IMR-90 (cell line): Measurements from ENCODE around the gene ANKRD55. TPM values are rescaled to one million over a fixed set of nuclear protein-coding genes. Genes with fewer than 3 reads are reported as not detected.

Experiments
- ATAC-seq: fragments of 200-7000 bp; cut with Tn5 transposase; 2 replicates; pipeline ENCODE4 v1.9.1; 2020; ENCODE audit warnings: low read depth, mild to moderate bottlenecking, moderate library complexity
- BruUV-seq: library from RNA; stranded (reverse); fragments of 400-500 nt; replicated peaks from 2 replicates; lab custom pipeline; 2021; lab: Mats Ljungman, UMichigan
- CTCF ChIA-PET: fragments of 300-600 bp; formaldehyde crosslinking; extraction: SDS; loops from one replicate; lab custom pipeline; 2021; ENCODE audit warnings: antibody characterized with exemption; lab: Yijun Ruan, JAX
- POLR2A ChIA-PET: fragments of 300-600 bp; sonication (Branson Sonifier 250); formaldehyde crosslinking; loops from one replicate; lab custom pipeline; 2022; ENCODE audit warnings: antibody characterized with exemption; ENCODE audit not compliant: unreplicated experiment; lab: Charles Lee
- DNase-seq: peaks from one replicate; pipeline ENCODE4 v3.0.0; 2013
- H2AFZ ChIP-seq: replicated peaks from 2 replicates; pipeline ENCODE3; 2013; ENCODE audit warnings: low read length, mild to moderate bottlenecking; ENCODE audit not compliant: poor library complexity
- H2AK5ac ChIP-seq: 2 replicates; pipeline ENCODE4 v1.6.1; 2013; ENCODE audit warnings: low read depth, low read length, inconsistent platforms
- H2AK9ac ChIP-seq: replicated peaks from 2 replicates; pipeline ENCODE3; 2013; ENCODE audit warnings: mild to moderate bottlenecking, low read depth, low read length, moderate library complexity; ENCODE audit not compliant: poor library complexity
- H2BK120ac ChIP-seq: 2 replicates; pipeline ENCODE4 v1.6.1; 2013; ENCODE audit warnings: low read depth, low read length, inconsistent platforms
- H2BK15ac ChIP-seq: 3 replicates; pipeline ENCODE4 v1.6.1; 2013; ENCODE audit warnings: low read depth, low read length, inconsistent platforms
- H2BK20ac ChIP-seq: 2 replicates; pipeline ENCODE4 v1.6.1; 2013; ENCODE audit warnings: low read depth, mild to moderate bottlenecking, inconsistent platforms, low read length, moderate library complexity
- H2BK5ac ChIP-seq: 2 replicates; pipeline ENCODE4 v1.6.1; 2013; ENCODE audit warnings: mild to moderate bottlenecking, low read depth, low read length, inconsistent platforms; ENCODE audit not compliant: poor library complexity, severe bottlenecking
- H3K14ac ChIP-seq: replicated peaks from 2 replicates; pipeline ENCODE4 v1.6.1; 2013; ENCODE audit warnings: low read depth, low read length, inconsistent platforms
- H3K18ac ChIP-seq: 2 replicates; pipeline ENCODE4 v1.6.1; 2013; ENCODE audit warnings: low read depth, low read length, control low read depth
- H3K23ac ChIP-seq: 2 replicates; pipeline ENCODE4 v1.6.1; 2013; ENCODE audit warnings: low read depth, low read length, inconsistent platforms
- H3K27ac ChIP-seq: 2 replicates; pipeline ENCODE4 v1.5.1; 2013; ENCODE audit warnings: mild to moderate bottlenecking, control low read depth, low read length; ENCODE audit not compliant: insufficient read depth
- H3K27me3 ChIP-seq: 2 replicates; pipeline ENCODE4 v1.6.1; 2013; ENCODE audit warnings: low read length; ENCODE audit not compliant: control insufficient read depth, insufficient read depth
- H3K36me3 ChIP-seq: 2 replicates; pipeline ENCODE4 v1.6.1; 2013; ENCODE audit warnings: low read length, mixed read lengths; ENCODE audit not compliant: control insufficient read depth, insufficient read depth
- H3K4ac ChIP-seq: 2 replicates; pipeline ENCODE4 v1.6.1; 2013; ENCODE audit warnings: low read depth, low read length, inconsistent platforms
- H3K4me1 ChIP-seq: 2 replicates; pipeline ENCODE4 v1.6.1; 2013; ENCODE audit warnings: low read length, mixed read lengths; ENCODE audit not compliant: control insufficient read depth, insufficient read depth
- H3K4me2 ChIP-seq: 2 replicates; pipeline ENCODE4 v1.6.1; 2013; ENCODE audit warnings: low read depth, mild to moderate bottlenecking, control low read depth, low read length, moderate library complexity
- H3K4me3 ChIP-seq: 2 replicates; pipeline ENCODE4 v1.5.1; 2013; ENCODE audit warnings: low read depth, mild to moderate bottlenecking, control low read depth, low read length, moderate library complexity; ENCODE audit not compliant: insufficient read depth
- H3K56ac ChIP-seq: 2 replicates; pipeline ENCODE4 v1.6.1; 2013; ENCODE audit warnings: low read length, inconsistent platforms; ENCODE audit not compliant: insufficient read depth; ENCODE audit errors: extremely low read depth
- H3K79me1 ChIP-seq, 2 experiments: 2 replicates each; pipeline ENCODE4 v1.6.1; 2013; ENCODE audit warnings: low read length in 2 of 2, inconsistent platforms in 1 of 2, low read depth in 1 of 2
- H3K9ac ChIP-seq: 2 replicates; pipeline ENCODE4 v1.6.1; 2013; ENCODE audit warnings: low read depth, low read length, control low read depth
- H3K9me1 ChIP-seq: 2 replicates; pipeline ENCODE4 v1.6.1; 2013; ENCODE audit warnings: low read length, inconsistent platforms; ENCODE audit not compliant: insufficient read depth
- H3K9me3 ChIP-seq: 2 replicates; pipeline ENCODE4 v1.6.1; 2013; ENCODE audit warnings: low read length; ENCODE audit not compliant: control insufficient read depth, insufficient read depth
- H4K20me1 ChIP-seq: 2 replicates; pipeline ENCODE4 v1.6.1; 2013; ENCODE audit warnings: low read length, inconsistent platforms; ENCODE audit not compliant: insufficient read depth
- H4K5ac ChIP-seq: 2 replicates; pipeline ENCODE4 v1.6.1; 2013; ENCODE audit warnings: mild to moderate bottlenecking, low read depth, low read length, control low read depth
- H4K8ac ChIP-seq, 2 experiments: 2 replicates each; pipeline ENCODE4 v1.6.1; 2013; ENCODE audit warnings: low read depth in 2 of 2, low read length in 2 of 2, control low read depth in 1 of 2, inconsistent platforms in 1 of 2
- H4K91ac ChIP-seq: 2 replicates; pipeline ENCODE4 v1.6.1; 2013; ENCODE audit warnings: low read depth, low read length, inconsistent platforms; ENCODE audit not compliant: insufficient read depth
- ELK1 ChIP-seq: fragments of 150-350 bp; IDR thresholded peaks from 2 replicates; pipeline ENCODE4 v1.6.1; 2016; ENCODE audit warnings: low read depth, mild to moderate bottlenecking, low read length, moderate library complexity, borderline replicate concordance
- FOS ChIP-seq: fragments of 150-350 bp; IDR thresholded peaks from 2 replicates; pipeline ENCODE4 v1.6.1; 2016; ENCODE audit warnings: low read depth, low read length
- MXI1 ChIP-seq: IDR thresholded peaks from 2 replicates; pipeline ENCODE4 v1.6.1; 2012; ENCODE audit warnings: low read depth, mild to moderate bottlenecking, low read length, moderate library complexity, borderline replicate concordance
- POLR2A ChIP-seq: IDR thresholded peaks from 2 replicates; pipeline ENCODE4 v1.6.1; 2012; ENCODE audit warnings: mild to moderate bottlenecking, low read depth, low read length
- RCOR1 ChIP-seq: IDR thresholded peaks from 2 replicates; pipeline ENCODE4 v1.6.1; 2012; ENCODE audit warnings: mild to moderate bottlenecking, low read length, improper control_type of control experiment; ENCODE audit not compliant: insufficient replicate concordance
- USF2 ChIP-seq: fragments of 150-350 bp; IDR thresholded peaks from 2 replicates; pipeline ENCODE4 v1.6.1; 2017; ENCODE audit warnings: mild to moderate bottlenecking, antibody characterized with exemption, low read length, low read depth
- WGBS, 2 experiments: methylation state at CpG; one replicate each; pipeline versions ENCODE4 v1.1.5 to v1.1.7; 2013; ENCODE audit warnings: missing lambda C conversion rate in 2 of 2; ENCODE audit not compliant: insufficient read length in 1 of 2; ENCODE audit errors: extremely low coverage in 2 of 2; 5-methylcytosine and 5-hydroxymethylcytosine counted together
- dilution Hi-C: fragments of 300-500 bp; cut with HindIII; formaldehyde crosslinking; loops from one replicate; pipeline ENCODE4 v1.14.3; 2018; ENCODE audit warnings: low sequenced_read_pairs; ENCODE audit not compliant: unreplicated experiment
- in situ Hi-C: fragments of 300-500 bp; cut with MboI; formaldehyde crosslinking; loops from 3 replicates; pipeline ENCODE4 v1.14.3; 2019; ENCODE audit warnings: low sequenced_read_pairs, inconsistent platforms, mixed read lengths
- intact Hi-C: fragments of 100-400 bp; cut with micrococcal nuclease; formaldehyde crosslinking; loops from 2 replicates; pipeline ENCODE4 v1.10.0; 2022
- polyA plus RNA-seq, 3 experiments: library from polyadenylated mRNA; depleted of rRNA; stranded (reverse); fragments of >200 nt; gene quantifications; 2 replicates each; pipeline ENCODE4 v1.2.3, GENCODE V29; 2012; ENCODE audit warnings: low replicate concordance in 1 of 3
- total RNA-seq: library from RNA; depleted of rRNA; stranded (reverse); fragments of >200 nt; gene quantifications from 2 replicates; pipeline ENCODE4 v1.2.3, GENCODE V29; 2012

The ANKRD55 gene
- total and polyA plus RNA-seq, 2 of the 4 experiments (the other 2 are of a cell fraction), result not detected

- intact Hi-C loops (no loop called here), dilution Hi-C loops (no loop called here), in situ Hi-C loops (no loop called here)
- Histone ChIP-seq H3K14ac (no peak overlapping the region), H4K20me1 (no peaks in the 10 kb centered on the region), H3K23ac (no peak overlapping the region), H3K36me3 (no peaks in the 10 kb centered on the region), H2BK5ac (no peak overlapping the region), H3K9ac (no peak overlapping the region), H3K4me1 (peaks cover 2% of the 10 kb centered on the region; the same call in 1 of the 2 replicates), H4K8ac (no peak overlapping the region), H2AK5ac (no peak overlapping the region), H2BK20ac (no peak overlapping the region), H3K18ac (no peak overlapping the region), H4K5ac (no peak overlapping the region), H3K9me3 (no peaks in the 10 kb centered on the region), H3K4me3 (no peak overlapping the region), H2AK9ac (no peak overlapping the region), H3K27me3 (peaks cover 6% of the 10 kb centered on the region; the same call in 1 of the 2 replicates), H2AFZ (no peak overlapping the region), H3K4me2 (no peak overlapping the region), H3K4ac (no peak overlapping the region), H3K27ac (no peak overlapping the region), H3K56ac (no peak overlapping the region), H4K91ac (no peak overlapping the region), H2BK120ac (no peak overlapping the region), H3K79me1 (no peaks in the 10 kb centered on the region), H2BK15ac (no peak overlapping the region), H3K9me1 (peaks cover 8% of the 10 kb centered on the region; the same call in 1 of the 2 replicates)
- ChIA-PET POLR2A (no interaction called here), CTCF (no interaction called here)
- no peak for TF ChIP-seq RCOR1
- no peak for TF ChIP-seq FOS
- TF ChIP-seq ELK1, result no peak
- no peak for TF ChIP-seq USF2
- no peak for TF ChIP-seq POLR2A
- no peak for TF ChIP-seq MXI1
- BruUV-seq, result no TSS peak
- ATAC-seq (no peak), DNase-seq (no peak)
- WGBS, 2 experiments, result 100% methylated on average over 1 of the region's 1 CpG; no CpG with 5 or more reads in 1 of the 2 experiments
Observed at GRCh38 chr5:56232538-56232937, 592 bp downstream of the ANKRD55 start.
